ENCODE measurements around the gene SLC14A1. TPM values are rescaled to one million over a fixed set of nuclear protein-coding genes. Genes with fewer than 3 reads are reported as not detected.

Gene SLC14A1
- total and polyA plus RNA-seq, 10 of the 15 experiments (the other 5 are each of a cell fraction or from before 2014, with no cell fraction given), result 0.06 to 0.67 (median 0.10) TPM; not detected in 2

DNA sequence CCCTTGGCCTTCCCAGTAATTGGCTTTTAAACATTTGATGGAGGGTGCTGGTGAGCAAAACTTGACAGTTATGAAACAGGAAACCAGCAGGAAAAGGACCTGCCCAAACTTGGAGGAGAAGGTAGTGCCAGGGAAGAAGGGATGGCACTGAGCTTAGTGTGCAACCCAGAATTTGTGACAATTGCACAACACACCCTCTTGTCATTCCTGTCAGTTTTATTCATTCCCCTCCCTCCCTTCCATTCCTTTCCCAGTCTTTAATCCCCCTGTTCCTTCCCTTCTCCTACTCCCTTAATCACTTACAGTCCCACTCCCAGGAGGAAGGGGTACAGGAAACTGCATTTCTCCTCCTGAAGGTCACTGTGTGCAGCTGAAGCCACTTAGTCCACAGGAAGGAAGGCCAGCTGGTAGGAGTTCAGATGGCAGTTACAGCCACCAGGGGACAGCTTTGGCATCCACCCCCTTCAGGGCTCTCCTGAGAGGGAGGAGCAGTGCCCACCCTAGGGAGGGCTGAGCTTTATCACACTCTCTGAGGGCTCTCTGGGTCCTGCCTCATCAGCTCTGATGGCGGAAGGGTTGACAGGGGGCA, 77.5 kb downstream of the SLC14A1 start:
- no TSS peak for BruUV-seq (replicated peaks)
- no peak overlapping the region for H2AFZ ChIP-seq (ENCODE audit: control insufficient read depth, low read depth, low read length)
- intact Hi-C loops (cut with micrococcal nuclease; ENCODE audit: unreplicated experiment), result no loop called here

More for the DNA sequence above, 77.5 kb downstream of the SLC14A1 start:
- no peak overlapping the region for H3K4me2 ChIP-seq (ENCODE audit: control insufficient read depth, insufficient read depth)
- ATAC-seq, result no peak
- no peak overlapping the region for H3K9ac ChIP-seq (ENCODE audit: control insufficient read depth, insufficient read depth, low read length)
- ChIA-PET CTCF (interaction anchor here (1.4 kb wide), 1 partner anchor 109 kb away, joined by 3 read pairs; no protein-coding TSS in a partner anchor), POLR2A (no interaction called here), RAD21 (ENCODE audit: unreplicated experiment) (no interaction called here), SMC1A (ENCODE audit: uncharacterized antibody, unreplicated experiment) (no interaction called here)
- H3K4me1 ChIP-seq (ENCODE audit: control insufficient read depth, insufficient read depth, low read length), result no peaks in the 10 kb centered on the region
- H3K9me3 ChIP-seq (replicated peaks; ENCODE audit: control insufficient read depth, insufficient read depth, low read length), result peaks cover 4% of the 10 kb centered on the region; the same call in 2 of the 3 replicates
- H4K20me1 ChIP-seq (ENCODE audit: control insufficient read depth, insufficient read depth), result no peaks in the 10 kb centered on the region
- H3K27me3 ChIP-seq (replicated peaks in 1 of 2; ENCODE audit: control insufficient read depth in 2 of 2, insufficient read depth in 2 of 2, low read length in 1 of 2), result no peaks in the 10 kb centered on the region
- FAIRE-seq, result no peak
- no peak overlapping the region for H3K4me3 ChIP-seq
- no peaks in the 10 kb centered on the region for H3K79me2 ChIP-seq (ENCODE audit: control insufficient read depth, insufficient read depth, low read length)
- no peak overlapping the region for H3K27ac ChIP-seq (ENCODE audit: control insufficient read depth, insufficient read depth)
- in situ Hi-C loops (cut with MboI), result no loop called here
- WGBS (ENCODE audit: insufficient coverage, insufficient replicate concordance, low lambda C conversion rate, missing lambda C conversion rate), result 86% methylated on average over 1 of the region's 1 CpG
- DNase-seq (ENCODE audit: low read depth, low spot score), result no peak
- H3K36me3 ChIP-seq (ENCODE audit: control insufficient read depth in 2 of 2, insufficient read depth in 2 of 2, low read length in 1 of 2), result no peaks in the 10 kb centered on the region
- no peak for TF ChIP-seq KLF5 (IDR thresholded peaks at IDR 0.05; ENCODE audit: partially characterized antibody)
- no peak for TF ChIP-seq HDGF (IDR thresholded peaks at IDR 0.05)
- no peak for TF ChIP-seq KAT2A (conservative IDR thresholded peaks at IDR 0.05; ENCODE audit: control insufficient read depth, low read depth, low read length)
- no peak for TF ChIP-seq ZNF274 (IDR thresholded peaks at IDR 0.05; ENCODE audit: insufficient read depth, insufficient read length)
- TF ChIP-seq, protein P1, sequence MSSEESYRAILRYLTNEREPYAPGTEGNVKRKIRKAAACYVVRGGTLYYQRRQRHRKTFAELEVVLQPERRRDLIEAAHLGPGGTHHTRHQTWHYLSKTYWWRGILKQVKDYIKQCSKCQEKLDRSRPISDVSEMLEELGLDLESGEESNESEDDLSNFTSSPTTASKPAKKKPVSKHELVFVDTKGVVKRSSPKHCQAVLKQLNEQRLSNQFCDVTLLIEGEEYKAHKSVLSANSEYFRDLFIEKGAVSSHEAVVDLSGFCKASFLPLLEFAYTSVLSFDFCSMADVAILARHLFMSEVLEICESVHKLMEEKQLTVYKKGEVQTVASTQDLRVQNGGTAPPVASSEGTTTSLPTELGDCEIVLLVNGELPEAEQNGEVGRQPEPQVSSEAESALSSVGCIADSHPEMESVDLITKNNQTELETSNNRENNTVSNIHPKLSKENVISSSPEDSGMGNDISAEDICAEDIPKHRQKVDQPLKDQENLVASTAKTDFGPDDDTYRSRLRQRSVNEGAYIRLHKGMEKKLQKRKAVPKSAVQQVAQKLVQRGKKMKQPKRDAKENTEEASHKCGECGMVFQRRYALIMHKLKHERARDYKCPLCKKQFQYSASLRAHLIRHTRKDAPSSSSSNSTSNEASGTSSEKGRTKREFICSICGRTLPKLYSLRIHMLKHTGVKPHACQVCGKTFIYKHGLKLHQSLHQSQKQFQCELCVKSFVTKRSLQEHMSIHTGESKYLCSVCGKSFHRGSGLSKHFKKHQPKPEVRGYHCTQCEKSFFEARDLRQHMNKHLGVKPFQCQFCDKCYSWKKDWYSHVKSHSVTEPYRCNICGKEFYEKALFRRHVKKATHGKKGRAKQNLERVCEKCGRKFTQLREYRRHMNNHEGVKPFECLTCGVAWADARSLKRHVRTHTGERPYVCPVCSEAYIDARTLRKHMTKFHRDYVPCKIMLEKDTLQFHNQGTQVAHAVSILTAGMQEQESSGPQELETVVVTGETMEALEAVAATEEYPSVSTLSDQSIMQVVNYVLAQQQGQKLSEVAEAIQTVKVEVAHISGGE (CRISPR knock-in tag; IDR thresholded peaks at IDR 0.05), result no peak
- TF ChIP-seq MEF2B (IDR thresholded peaks at IDR 0.05; ENCODE audit: partially characterized antibody, poor library complexity, severe bottlenecking), result no peak
- no peak for TF ChIP-seq IKZF1 (conservative IDR thresholded peaks at IDR 0.05)
- TF ChIP-seq EZH2 (IDR thresholded peaks at IDR 0.05; ENCODE audit: borderline replicate concordance, control insufficient read depth, low read depth, low read length), result no peak

Small RNAs within 50 kb of the gene (small RNA-seq; reads per million reads assigned to genes)
- not detected for gene AC087685.1

Other genes with a start within 250 kb of the SLC14A1 start
- 0.11 TPM in 1 of 2 replicates, not detected in the other for gene SLC14A2, start 108.7 kb upstream of the SLC14A1 start, total RNA-seq (2014; rRNA removed)
- gene SLC14A2, start 108.7 kb upstream of the SLC14A1 start, total RNA-seq (2014; rRNA removed; fragmentation: Illumina TruSeq; extraction: Trizol), result not detected in 2 replicates
- gene SLC14A2, start 108.7 kb upstream of the SLC14A1 start, total RNA-seq (2021), result 0.05 TPM in 1 of 2 replicates, not detected in the other
- 0.03 and 0.04 TPM in 2 replicates for gene SLC14A2, start 108.7 kb upstream of the SLC14A1 start, polyA plus RNA-seq (2011; rRNA removed)
- 0.03 TPM in 1 of 2 replicates, not detected in the other for gene SLC14A2, start 108.7 kb upstream of the SLC14A1 start, polyA plus RNA-seq (2014; fragmentation: Illumina TruSeq; extraction: Trizol)
- gene SLC14A2, start 108.7 kb upstream of the SLC14A1 start, polyA plus RNA-seq (2014; fragmentation: Nextera tagmentation; extraction: Ambion mirVana), result not detected
- gene SLC14A2, start 108.7 kb upstream of the SLC14A1 start, polyA plus RNA-seq (2014; rRNA removed), result 0.01 and 0.04 TPM in 2 replicates
- not detected for gene SLC14A2, start 108.7 kb upstream of the SLC14A1 start, polyA plus RNA-seq (2016; fragmentation: Nextera tagmentation; extraction: Ambion mirVana)
- 0.45 TPM in 1 of 2 replicates, not detected in the other for gene SIGLEC15, start 101.5 kb downstream of the SLC14A1 start, total RNA-seq (2014; rRNA removed)
- gene SIGLEC15, start 101.5 kb downstream of the SLC14A1 start, total RNA-seq (2014; rRNA removed; fragmentation: Illumina TruSeq; extraction: Trizol), result not detected in 2 replicates
- 0.21 TPM in 1 of 2 replicates, not detected in the other for gene SIGLEC15, start 101.5 kb downstream of the SLC14A1 start, total RNA-seq (2021)
- not detected in 2 replicates for gene SIGLEC15, start 101.5 kb downstream of the SLC14A1 start, polyA plus RNA-seq (2011; rRNA removed)
- gene SIGLEC15, start 101.5 kb downstream of the SLC14A1 start, polyA plus RNA-seq (2014; fragmentation: Illumina TruSeq; extraction: Trizol), result not detected in 2 replicates
- not detected for gene SIGLEC15, start 101.5 kb downstream of the SLC14A1 start, polyA plus RNA-seq (2014; fragmentation: Nextera tagmentation; extraction: Ambion mirVana)
- gene SIGLEC15, start 101.5 kb downstream of the SLC14A1 start, polyA plus RNA-seq (2014; rRNA removed), result 0.03 TPM in 1 of 2 replicates, not detected in the other
- under 1 TPM in 1 of 2 experiments, not detected in 1; 0.09 TPM for gene SIGLEC15, start 101.5 kb downstream of the SLC14A1 start, polyA plus RNA-seq (2016; fragmentation: Nextera tagmentation; extraction: Ambion mirVana)
- 9.1 and 9.7 TPM in 2 replicates for gene EPG5, start 243.1 kb downstream of the SLC14A1 start, total RNA-seq (2014; rRNA removed)
- gene EPG5, start 243.1 kb downstream of the SLC14A1 start, total RNA-seq (2014; rRNA removed; fragmentation: Illumina TruSeq; extraction: Trizol), result 8.8 and 8.9 TPM in 2 replicates
- 9.9 and 12.5 TPM in 2 replicates for gene EPG5, start 243.1 kb downstream of the SLC14A1 start, total RNA-seq (2021)
- 23.3 and 27.7 TPM in 2 replicates for gene EPG5, start 243.1 kb downstream of the SLC14A1 start, polyA plus RNA-seq (2011; rRNA removed)
- 11.1 and 11.4 TPM in 2 replicates for gene EPG5, start 243.1 kb downstream of the SLC14A1 start, polyA plus RNA-seq (2014; fragmentation: Illumina TruSeq; extraction: Trizol)
- gene EPG5, start 243.1 kb downstream of the SLC14A1 start, polyA plus RNA-seq (2014; fragmentation: Nextera tagmentation; extraction: Ambion mirVana), result 1 to 10 TPM; 1.9 to 2.3 TPM
- 8.2 and 11.3 TPM in 2 replicates for gene EPG5, start 243.1 kb downstream of the SLC14A1 start, polyA plus RNA-seq (2014; rRNA removed)
- 1 to 10 TPM; 4.0 to 5.1 TPM for gene EPG5, start 243.1 kb downstream of the SLC14A1 start, polyA plus RNA-seq (2016; fragmentation: Nextera tagmentation; extraction: Ambion mirVana)